CD4-positive, alpha-beta T cell (primary cell): Measurements from ENCODE around the gene NCK2. TPM values are rescaled to one million over a fixed set of nuclear protein-coding genes. Genes with fewer than 3 reads are reported as not detected.

Experiments
- ATAC-seq: fragments of 200-7000 bp; cut with Tn5 transposase; one replicate; pipeline ENCODE4 v1.10.0; 2022; ENCODE audit warnings: mild to moderate bottlenecking; ENCODE audit not compliant: poor library complexity
- CTCF ChIA-PET: fragments of 350-600 bp; sonication (Branson Sonifier 250); formaldehyde crosslinking; loops from one replicate; lab custom pipeline; 2021; ENCODE audit warnings: antibody characterized with exemption, inconsistent platforms; lab: Charles Lee
- POLR2A ChIA-PET: fragments of 350-600 bp; sonication (Branson Sonifier 250); formaldehyde crosslinking; loops from one replicate; lab custom pipeline; 2021; ENCODE audit warnings: antibody characterized with exemption, inconsistent platforms; lab: Charles Lee
- DNase-seq, 14 experiments: peaks; one replicate each; pipeline ENCODE4 v3.0.0-alpha.2; 2013 to 2020; ENCODE audit warnings: mixed read lengths in 2 of 14
- H3K27ac ChIP-seq, 2 donors: one replicate each; pipeline versions ENCODE4 v1.5.1 to v1.7.0; 2013; ENCODE audit warnings: low read length in 2 of 2, low read depth in 1 of 2, mild to moderate bottlenecking in 1 of 2
- H3K27me3 ChIP-seq, 2 experiments: 1 replicate in 1 of 2; 2 replicates in 1 of 2; pipeline versions ENCODE4 v1.6.1 to v1.7.0; 2013; ENCODE audit warnings: low read length in 2 of 2, control low read depth in 1 of 2, mild to moderate bottlenecking in 1 of 2, moderate library complexity in 1 of 2; ENCODE audit not compliant: insufficient read depth in 2 of 2, control insufficient read depth in 1 of 2
- H3K36me3 ChIP-seq: one replicate; pipeline ENCODE4 v1.6.1; 2013; ENCODE audit warnings: low read length, control low read depth; ENCODE audit not compliant: insufficient read depth
- H3K4me1 ChIP-seq: one replicate; pipeline ENCODE4 v1.6.1; 2013; ENCODE audit warnings: low read length, control low read depth; ENCODE audit not compliant: insufficient read depth
- H3K4me3 ChIP-seq: one replicate; pipeline ENCODE4 v1.5.1; 2013; ENCODE audit warnings: mild to moderate bottlenecking, low read length, moderate library complexity
- H3K9me3 ChIP-seq, 2 experiments: 1 replicate in 1 of 2; 2 replicates in 1 of 2; pipeline versions ENCODE4 v1.6.1 to v1.7.0; 2013; ENCODE audit warnings: low read length in 2 of 2, mild to moderate bottlenecking in 2 of 2, control low read depth in 1 of 2, moderate library complexity in 1 of 2; ENCODE audit not compliant: control insufficient read depth in 1 of 2, insufficient read depth in 1 of 2
- H3K27ac Mint-ChIP-seq: one replicate; pipeline ENCODE4 v1.8.0; 2020; ENCODE audit warnings: mixed read lengths
- H3K27me3 Mint-ChIP-seq: one replicate; pipeline ENCODE4 v1.8.0; 2021; ENCODE audit warnings: mixed read lengths
- H3K36me3 Mint-ChIP-seq: one replicate; pipeline ENCODE4 v1.8.0; 2021; ENCODE audit warnings: low read depth, mixed read lengths
- H3K4me1 Mint-ChIP-seq: one replicate; pipeline ENCODE4 v1.8.0; 2021; ENCODE audit warnings: low read depth, mixed read lengths
- H3K4me3 Mint-ChIP-seq: one replicate; pipeline ENCODE4 v1.8.0; 2020; ENCODE audit warnings: mild to moderate bottlenecking, mixed read lengths
- H3K9me3 Mint-ChIP-seq: one replicate; pipeline ENCODE4 v1.8.0; 2020; ENCODE audit warnings: mixed read lengths
- CTCF ChIP-seq: fragments of 200-600 bp; IDR thresholded peaks from one replicate; pipeline ENCODE4 v1.8.0; 2022; ENCODE audit warnings: antibody characterized with exemption, mild to moderate bottlenecking
- intact Hi-C, 2 experiments: fragments of 100-400 bp; cut with DNase I in 1 of 2; cut with micrococcal nuclease in 1 of 2; formaldehyde crosslinking; loops; one replicate each; pipeline versions ENCODE4 v1.15.1 to v1.9.0; 2023 to 2025; cut with DNase I, micrococcal nuclease
- total RNA-seq, 174 experiments: library from RNA in 2 of 174; stranded (reverse) in 2 of 174; gene quantifications; one replicate each; pipeline ENCODE4 v1.2.3 and lab custom pipeline; 2021 to 2026

NCK2 gene
- total RNA-seq, 2 experiments from 2014 or later = 92.1 to 92.3 TPM

- ChIA-PET CTCF (interaction anchor here (1.1 kb wide), 1 partner anchor 137 kb away, joined by 3 read pairs; no protein-coding TSS in a partner anchor), POLR2A (interaction anchor here (0.5 to 1.3 kb wide), 3 partner anchors 10 to 311 kb away, joined by 3 to 4 read pairs (median 3); no protein-coding TSS in a partner anchor)
- H3K36me3 ChIP-seq = no peaks in the 10 kb centered on the region
- H3K27ac ChIP-seq = no peak overlapping the region
- Mint-ChIP-seq H3K4me1 (peaks cover 58% of the 10 kb centered on the region), H3K27me3 (no peaks in the 10 kb centered on the region), H3K36me3 (peaks cover 17% of the 10 kb centered on the region), H3K4me3 (no peak overlapping the region), H3K27ac (no peak overlapping the region), H3K9me3 (peaks cover 7% of the 10 kb centered on the region)
- peak; percentile 58 for TF ChIP-seq CTCF
- peak; percentile 39 to 77 (median 52) for DNase-seq
- peak; percentile 56 for ATAC-seq
- intact Hi-C loops = loop anchor here (1.0 to 5.0 kb wide), 3 partner anchors 9 to 177 kb away; no protein-coding TSS in a partner anchor
- H3K9me3 ChIP-seq = peaks cover 0 to 5% of the 10 kb centered on the region in 2 experiments
- H3K27me3 ChIP-seq = no peaks in the 10 kb centered on the region
- H3K4me1 ChIP-seq = peaks cover 30% of the 10 kb centered on the region
- no peak overlapping the region for H3K4me3 ChIP-seq
These were observed 175.1 kb downstream of the NCK2 start for GRCh38 chr2:105919826-105920225.

GRCh38 chr2:105924271-105924670 lies 179.6 kb downstream of the NCK2 start:
- DNase-seq = no peak
- H3K9me3 Mint-ChIP-seq = peaks cover 2% of the 10 kb centered on the region
- ChIA-PET POLR2A (interaction anchor here (1.0 to 1.4 kb wide), 2 partner anchors 46 to 171 kb away, joined by 3 to 4 read pairs; no protein-coding TSS in a partner anchor), CTCF (no interaction called here)
- Histone ChIP-seq H3K27me3 (no peaks in the 10 kb centered on the region), H3K9me3 (no peaks in the 10 kb centered on the region), H3K4me1 (peaks cover 54% of the 10 kb centered on the region), H3K27ac (no peak overlapping the region), H3K4me3 (no peak overlapping the region), H3K36me3 (no peaks in the 10 kb centered on the region)
- no peak for TF ChIP-seq CTCF
- ATAC-seq = no peak
- H3K4me1 Mint-ChIP-seq = peaks cover 78% of the 10 kb centered on the region
- no peaks in the 10 kb centered on the region for H3K36me3 Mint-ChIP-seq
- no peaks in the 10 kb centered on the region for H3K27me3 Mint-ChIP-seq
- peak overlapping the region; percentile 31 for H3K27ac Mint-ChIP-seq
- no peak overlapping the region for H3K4me3 Mint-ChIP-seq
- intact Hi-C loops = no loop called here

- intact Hi-C loops = loop anchor here (5.0 kb wide), 2 partner anchors 143 to 157 kb away; no protein-coding TSS in a partner anchor
- peaks cover 79% of the 10 kb centered on the region for H3K4me1 Mint-ChIP-seq
- peaks cover 54% of the 10 kb centered on the region for H3K4me1 ChIP-seq
- no peaks in the 10 kb centered on the region for H3K27me3 Mint-ChIP-seq
- no peak for ATAC-seq
- no peaks in the 10 kb centered on the region for H3K36me3 ChIP-seq
- ChIA-PET POLR2A (interaction anchor here (1.0 to 1.4 kb wide), 2 partner anchors 46 to 170 kb away, joined by 3 to 4 read pairs; no protein-coding TSS in a partner anchor), CTCF (no interaction called here)
- DNase-seq = no peak
- TF ChIP-seq CTCF = no peak
- no peaks in the 10 kb centered on the region for H3K9me3 ChIP-seq
- no peaks in the 10 kb centered on the region for H3K36me3 Mint-ChIP-seq
- peak overlapping the region; percentile 81 for H3K27ac Mint-ChIP-seq
- no peak overlapping the region for H3K4me3 ChIP-seq
- H3K4me3 Mint-ChIP-seq = no peak overlapping the region
- no peaks in the 10 kb centered on the region for H3K27me3 ChIP-seq
- H3K9me3 Mint-ChIP-seq = peaks cover 2% of the 10 kb centered on the region
- H3K27ac ChIP-seq = no peak overlapping the region
These were observed 180.2 kb downstream of the NCK2 start for GRCh38 chr2:105924932-105925331.
